ENCODE results near the gene MEGF9.

MEGF9 gene

GRCh38 chr9:120619751-120620655 is 94.3 kb downstream of the MEGF9 start:
- peak; percentile 58 for DNase-seq

DNA sequence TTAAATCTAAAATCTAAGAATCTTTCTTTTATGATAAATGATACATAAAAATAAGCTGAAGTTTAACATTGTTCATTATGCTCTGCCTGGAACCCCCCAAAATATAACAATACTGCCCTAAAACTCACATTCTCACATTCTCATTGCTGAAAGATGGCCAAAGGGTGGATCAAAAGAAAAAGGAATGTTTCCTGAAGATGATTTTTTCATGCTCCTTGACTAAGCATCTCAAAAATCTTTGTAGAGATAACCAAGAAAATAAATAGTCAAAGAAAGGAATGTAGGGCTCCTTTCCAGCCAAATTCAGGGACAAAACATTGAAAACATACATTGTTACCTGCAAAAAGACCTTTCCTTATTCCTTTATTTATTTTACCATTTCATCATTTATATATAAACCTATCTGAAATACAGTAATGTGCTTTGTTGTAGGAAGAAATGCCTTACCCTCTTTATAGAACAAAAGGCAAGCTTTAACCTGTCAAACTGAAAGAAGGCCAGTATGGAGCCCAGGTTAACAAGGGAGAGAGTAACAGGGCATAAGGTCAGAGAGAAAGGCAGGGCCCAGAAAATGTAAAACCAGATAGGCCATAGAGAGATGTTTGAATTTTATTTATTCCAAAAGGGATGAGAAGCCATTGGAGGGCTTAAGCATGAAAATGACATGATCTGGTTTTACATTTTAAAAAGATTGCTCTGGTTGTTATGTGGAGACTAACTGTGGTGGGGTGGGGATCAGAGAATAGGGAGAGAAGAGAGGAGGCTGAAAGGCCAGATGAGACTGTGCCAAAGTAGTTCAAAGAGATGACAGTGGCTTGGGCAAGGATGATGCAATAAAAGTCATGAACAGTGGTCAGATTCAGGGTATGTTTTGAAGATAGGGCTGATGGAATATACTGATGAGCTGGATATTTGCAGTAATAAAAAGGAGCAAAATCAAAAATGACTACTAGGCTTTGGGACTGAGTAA is 97.0 kb downstream of the MEGF9 start:
- DNase-seq: no peak

DNA sequence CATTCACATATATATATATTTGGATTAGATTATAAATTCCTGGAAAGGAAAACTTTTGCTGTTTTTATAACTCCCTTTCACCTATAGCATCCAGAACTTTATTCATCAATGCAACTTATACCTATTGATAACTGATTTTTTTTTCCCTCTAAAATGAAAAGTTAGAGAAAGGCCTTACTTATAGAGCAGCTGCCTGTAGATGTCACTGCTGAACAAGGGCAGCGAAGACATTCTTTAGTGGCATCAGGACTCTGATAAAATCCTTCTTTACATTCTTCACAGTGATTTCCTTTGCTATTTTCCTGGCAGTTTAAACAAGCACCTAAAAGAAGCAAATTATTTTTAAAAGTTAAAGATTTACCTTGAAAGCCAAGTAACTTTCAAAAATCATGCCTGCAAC is 102.1 kb downstream of the MEGF9 start:
- no peak for DNase-seq

DNA sequence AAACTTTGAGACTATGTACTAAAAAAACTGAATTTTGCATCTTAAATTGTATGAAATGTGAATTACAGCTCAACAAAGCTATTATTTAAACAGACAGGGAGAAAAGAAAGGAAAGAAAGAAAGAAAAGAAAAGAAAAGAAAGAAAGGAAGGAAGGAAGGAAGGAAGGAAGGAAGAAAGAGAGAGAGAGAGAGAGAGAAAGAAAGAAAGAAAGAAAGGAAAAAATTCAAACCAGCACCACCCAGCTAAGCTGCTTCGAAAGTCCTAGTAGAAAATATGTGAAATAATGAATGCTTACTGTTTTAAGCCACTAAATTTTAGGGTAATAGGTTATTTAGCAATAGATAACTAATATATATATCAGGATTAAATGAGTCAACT is 102.6 kb downstream of the MEGF9 start:
- no peak for DNase-seq

DNA sequence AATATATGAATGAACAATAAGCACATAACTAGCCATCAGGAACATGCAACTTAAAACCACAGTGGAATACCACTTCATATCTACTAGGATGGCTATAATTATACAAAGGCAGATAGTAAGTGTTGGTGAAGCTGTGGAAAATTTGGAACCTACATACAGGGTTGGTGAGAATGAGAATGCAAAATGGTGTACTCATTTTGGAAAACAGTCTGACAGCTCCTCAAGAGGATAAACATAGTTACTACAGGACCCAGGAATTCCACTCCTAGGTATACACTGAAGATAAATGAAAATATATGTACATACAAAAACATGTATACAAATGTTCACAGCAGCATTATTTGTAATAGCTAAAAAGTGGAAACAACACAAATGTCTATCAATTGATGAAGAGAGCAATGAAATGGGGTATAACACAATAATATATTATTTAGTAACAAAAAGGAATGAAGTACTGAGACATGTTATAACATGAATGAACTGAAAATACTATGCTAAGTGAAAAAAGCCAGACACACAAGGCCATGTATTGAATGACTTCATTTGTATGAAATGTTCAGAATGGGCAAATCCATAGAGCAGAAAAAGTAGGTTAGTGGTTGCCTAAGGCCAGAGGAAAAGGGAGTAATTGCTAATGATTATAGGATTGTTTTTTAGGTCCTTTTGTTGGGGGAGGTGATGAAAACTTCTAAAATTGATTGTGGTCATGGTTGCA is 103.1 kb downstream of the MEGF9 start:
- no peak for DNase-seq

- no peak for DNase-seq
These were observed 104.6 kb downstream of the MEGF9 start for GRCh38 chr9:120609636-120610035.

GRCh38 chr9:120608421-120608820 is 105.8 kb downstream of the MEGF9 start:
- no peak for DNase-seq

DNA sequence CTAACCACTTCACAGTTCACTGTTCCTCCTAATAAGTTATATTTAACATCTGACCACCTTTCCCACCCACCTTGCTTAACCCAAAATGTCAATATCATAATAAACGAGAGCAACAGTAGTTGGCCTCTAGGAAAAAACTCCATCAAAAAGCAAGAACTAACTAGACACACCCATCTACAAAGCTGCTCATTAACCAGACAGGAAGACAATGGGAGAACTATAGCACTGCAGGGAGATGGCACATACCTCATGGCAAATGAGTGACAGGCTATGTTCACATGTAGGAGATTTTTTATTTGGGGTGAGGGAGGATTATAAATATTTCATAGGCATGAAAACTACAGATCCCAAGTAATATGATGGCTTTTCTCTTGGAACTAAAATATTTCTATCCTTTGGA is 110.7 kb downstream of the MEGF9 start:
- no peak for DNase-seq

DNA sequence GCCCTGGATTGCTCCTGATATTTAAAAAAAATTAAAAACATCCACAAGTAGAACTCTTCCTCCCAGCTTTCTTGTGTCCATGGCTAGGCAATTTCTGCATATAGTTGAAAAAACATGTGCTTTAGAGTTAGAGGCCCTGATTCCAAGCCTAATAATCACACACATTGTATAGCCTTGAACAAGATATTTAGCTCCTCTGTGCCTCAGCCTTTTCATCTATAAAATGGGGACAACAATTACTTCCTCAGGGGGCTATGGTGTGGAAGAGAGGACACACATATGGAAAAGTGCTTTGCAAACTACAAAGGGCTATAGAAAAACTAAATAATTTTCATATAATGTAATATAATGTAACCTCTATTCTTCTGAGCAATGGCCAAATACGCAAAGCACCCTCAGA is 111.3 kb downstream of the MEGF9 start:
- no peak for DNase-seq

DNA sequence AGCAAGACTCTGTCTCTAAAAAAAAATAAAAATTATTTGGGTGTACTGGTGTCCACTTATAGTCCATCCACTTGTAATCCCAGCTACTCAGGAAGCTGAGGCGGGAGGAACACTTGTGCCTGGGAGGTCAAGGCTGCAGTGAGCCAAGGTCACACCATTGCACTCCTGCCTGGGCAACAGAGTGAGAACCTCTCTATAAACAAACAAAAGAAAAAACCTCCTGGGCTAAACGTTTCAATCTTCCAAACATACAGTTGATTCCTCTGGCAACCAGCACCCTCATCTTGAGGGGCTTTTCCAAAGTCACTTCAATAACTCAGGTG is 120.4 kb downstream of the MEGF9 start:
- no peak for DNase-seq

- DNase-seq: no peak
These were observed 120.9 kb downstream of the MEGF9 start for GRCh38 chr9:120593250-120593954.

GRCh38 chr9:120592210-120592609 is 122.1 kb downstream of the MEGF9 start:
- DNase-seq: no peak

GRCh38 chr9:120587328-120587727 is 126.9 kb downstream of the MEGF9 start:
- DNase-seq: no peak

- peak; percentile 54 for DNase-seq
These were observed 130.3 kb downstream of the MEGF9 start for GRCh38 chr9:120583958-120584369.

DNA sequence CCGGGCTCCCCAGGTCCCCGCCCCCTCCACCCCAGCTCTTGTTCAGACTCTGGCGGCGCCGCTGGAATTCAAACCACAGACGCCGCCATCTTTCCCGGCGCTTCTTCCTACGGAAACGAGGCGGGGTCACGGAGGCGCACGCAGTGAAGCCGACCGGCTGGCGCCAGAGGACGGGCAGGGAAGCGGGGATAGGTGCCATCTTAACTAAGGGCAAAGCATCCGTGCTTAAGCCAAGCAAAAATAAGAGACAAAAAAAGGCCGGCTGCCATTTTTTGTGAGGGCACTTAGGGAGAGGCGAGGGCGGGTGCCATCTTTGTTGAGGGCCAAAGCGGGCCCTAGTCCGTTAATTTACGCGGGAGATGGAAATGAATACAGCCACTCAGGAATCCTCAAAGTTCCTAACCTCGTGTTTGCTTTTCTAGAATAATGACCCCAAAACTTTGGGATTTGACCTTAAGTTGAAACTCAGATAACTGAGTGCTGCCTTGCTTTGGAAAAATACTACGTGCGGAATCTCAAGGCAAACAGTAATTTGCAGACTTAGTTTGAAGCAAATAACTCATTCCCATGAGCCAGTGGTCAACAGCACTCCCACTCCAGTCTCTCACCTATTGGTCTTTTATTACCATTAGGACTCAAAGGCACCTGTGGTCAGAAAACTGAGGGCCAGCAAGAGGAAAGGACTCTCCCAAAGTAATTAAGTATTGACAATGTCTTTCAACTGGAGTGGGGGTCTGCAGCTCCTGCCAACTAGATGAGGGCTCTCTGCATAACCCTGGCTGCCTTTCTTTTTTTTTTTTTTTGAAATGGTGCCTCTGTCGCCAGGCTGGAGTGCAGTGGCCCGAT is 134.0 kb downstream of the MEGF9 start, which contains the start of gene CDK5RAP2:
TSS of gene CDK5RAP2 (minus strand) at position 117 of the 846 bp plus-strand sequence. CDS start 189 bp downstream, outside the sequence.
- peak; percentile 97 for DNase-seq

DNA sequence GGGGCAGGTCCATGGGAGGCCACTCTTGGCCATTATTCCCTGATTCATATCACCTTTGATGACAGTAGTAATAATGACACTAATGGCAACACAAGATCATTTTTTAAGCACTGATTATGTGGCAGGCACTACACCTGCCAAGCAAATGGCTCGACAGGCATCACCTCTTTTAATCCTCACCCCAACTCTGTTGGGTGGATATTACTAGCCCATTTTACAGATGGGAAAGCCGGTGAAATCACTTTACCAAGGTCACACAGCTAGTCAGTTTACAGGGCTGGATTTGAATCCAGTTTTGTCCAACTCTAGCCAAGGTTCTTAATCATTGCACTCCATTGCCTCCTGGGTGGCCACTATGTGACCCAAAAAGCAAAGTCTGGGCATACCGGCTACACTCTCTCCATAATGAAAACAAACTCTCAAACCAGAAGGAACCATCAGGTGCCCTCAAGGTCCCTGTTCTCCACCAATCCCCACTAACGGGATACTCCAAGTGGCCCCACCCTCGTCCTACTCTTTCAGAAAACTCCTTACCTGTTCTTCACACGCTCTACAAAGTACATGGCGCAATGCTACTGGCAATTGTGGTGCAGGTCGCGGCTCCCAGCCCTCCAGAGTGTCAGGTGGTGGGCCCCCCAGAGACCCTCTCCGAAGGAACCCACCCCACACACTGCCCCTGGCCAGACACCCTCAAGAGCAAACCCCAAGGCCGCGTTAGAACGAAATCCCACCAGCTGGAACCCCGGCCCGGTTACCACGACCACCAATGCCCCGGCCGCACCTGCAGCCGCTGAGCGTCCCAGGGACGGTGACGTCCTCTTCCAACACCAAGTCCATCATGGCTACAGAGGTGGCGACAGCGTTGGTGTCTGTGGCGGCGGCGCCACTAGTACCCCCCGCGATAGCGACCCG is 134.9 kb downstream of the MEGF9 start:
- DNase-seq: no peak

DNA sequence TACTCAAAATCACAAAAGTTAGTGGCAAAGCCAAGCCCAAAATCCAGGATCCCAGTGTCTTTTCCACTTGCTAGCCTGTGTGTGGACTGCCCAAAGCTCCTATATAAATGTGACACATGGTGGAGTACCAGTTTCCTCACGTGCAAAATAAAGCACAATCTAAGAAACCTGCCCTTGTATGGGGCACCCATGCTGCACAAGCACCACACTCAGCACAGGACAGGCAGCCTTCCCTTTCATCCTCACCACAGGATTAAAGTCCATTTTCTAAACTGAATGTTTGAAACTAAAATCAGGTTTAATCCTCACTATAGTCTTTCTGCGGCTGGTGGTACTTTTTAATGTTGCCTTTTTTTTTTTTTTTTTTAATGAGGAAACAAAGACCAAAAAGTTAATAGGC is 139.8 kb downstream of the MEGF9 start:
- DNase-seq: no peak

DNA sequence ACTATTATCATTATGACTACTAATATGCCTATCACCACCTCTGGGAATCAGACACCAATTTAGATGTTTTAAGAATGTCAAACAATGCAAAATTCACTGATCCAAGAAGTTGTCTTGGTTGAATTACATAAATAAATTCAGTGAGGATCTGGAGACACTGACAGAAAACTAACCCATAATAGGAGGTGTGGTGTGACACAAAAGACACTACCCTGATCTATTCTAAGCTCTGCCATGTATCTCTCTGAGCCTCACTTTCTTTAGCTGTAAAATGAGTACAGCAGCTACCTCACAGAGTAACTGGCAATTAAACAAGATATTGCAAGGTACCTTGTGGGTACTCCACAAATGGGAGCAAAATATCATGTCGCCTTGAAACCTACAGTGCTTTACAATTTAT is 141.8 kb downstream of the MEGF9 start:
- no peak for DNase-seq

DNA sequence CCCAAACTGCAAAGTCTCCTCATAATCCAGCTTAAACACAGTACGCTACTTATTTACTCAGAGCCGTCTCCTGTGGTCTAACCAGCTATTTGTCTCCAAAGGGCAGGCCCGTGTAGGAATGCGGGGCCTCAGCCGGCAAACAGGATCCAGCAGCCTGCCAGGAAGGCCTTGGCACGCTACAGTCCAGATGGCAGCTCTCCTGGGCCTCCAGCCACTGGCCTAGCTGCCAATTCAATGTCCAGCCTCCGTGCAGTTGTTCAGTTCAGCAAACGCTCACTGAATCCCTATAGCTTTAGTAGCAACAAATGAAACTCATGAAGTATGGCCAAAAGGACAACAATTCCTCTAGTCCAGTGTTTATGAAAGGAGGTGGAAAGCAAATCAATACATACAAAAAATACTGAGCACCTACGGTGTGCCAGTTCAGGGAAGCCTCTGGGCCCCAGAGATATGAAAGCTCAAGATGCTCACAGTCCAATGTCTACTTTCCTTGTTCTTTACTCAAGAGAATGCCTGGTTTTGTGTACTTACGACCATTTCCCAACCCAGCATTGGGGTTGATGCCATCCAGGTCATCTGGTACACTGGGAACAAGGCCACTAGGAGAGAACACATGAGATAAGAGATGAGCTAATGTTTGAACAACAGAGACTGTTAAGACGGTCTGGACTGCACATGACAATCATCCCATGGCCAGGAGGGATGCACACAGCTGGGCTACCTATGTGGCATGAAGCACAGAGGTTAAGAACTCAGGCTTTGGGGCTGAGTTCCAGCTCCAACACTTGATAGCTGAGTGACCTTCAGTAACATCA is 142.6 kb downstream of the MEGF9 start:
- DNase-seq: no peak
